NCI-H748 (cell line): ENCODE data around the gene SMIM38.

ENCODE experiments used
- DNase-seq: peaks from one replicate; lab custom pipeline; 2025; ENCODE audit not compliant: unreplicated experiment; lab: John Stamatoyannopoulos, UW

Gene SMIM38

GRCh38 chr11:69155302-69156234 lies at the start of gene SMIM38:
SMIM38 (plus strand) TSS chr11:69155935; CDS start chr11:69157847, 1,912 bp downstream.
- no peak for DNase-seq

GRCh38 chr11:69106031-69106811 lies 49.5 kb upstream of the SMIM38 start:
- DNase-seq: no peak

GRCh38 chr11:69107413-69107812 lies 48.3 kb upstream of the SMIM38 start:
- no peak for DNase-seq

- DNase-seq: no peak
Measured at GRCh38 chr11:69108030-69108429, 47.7 kb upstream of the SMIM38 start.

- DNase-seq: no peak
Measured at GRCh38 chr11:69108559-69108958, 47.2 kb upstream of the SMIM38 start.

GRCh38 chr11:69109101-69109500 lies 46.6 kb upstream of the SMIM38 start:
- no peak for DNase-seq

GRCh38 chr11:69110451-69110850 lies 45.3 kb upstream of the SMIM38 start:
- DNase-seq: no peak

- no peak for DNase-seq
Measured at GRCh38 chr11:69111624-69112542, 43.9 kb upstream of the SMIM38 start.

GRCh38 chr11:69113226-69113625 lies 42.5 kb upstream of the SMIM38 start:
- no peak for DNase-seq

GRCh38 chr11:69113646-69114340 lies 41.9 kb upstream of the SMIM38 start:
- DNase-seq: no peak

GRCh38 chr11:69114362-69114761 lies 41.4 kb upstream of the SMIM38 start:
- no peak for DNase-seq

GRCh38 chr11:69114811-69115523 lies 40.8 kb upstream of the SMIM38 start:
- DNase-seq: no peak

GRCh38 chr11:69115586-69116560 lies 39.9 kb upstream of the SMIM38 start:
- DNase-seq: no peak

GRCh38 chr11:69116671-69117070 lies 39.1 kb upstream of the SMIM38 start:
- no peak for DNase-seq

- no peak for DNase-seq
Measured at GRCh38 chr11:69119190-69119589, 36.5 kb upstream of the SMIM38 start.

GRCh38 chr11:69120096-69120875 lies 35.4 kb upstream of the SMIM38 start:
- DNase-seq: no peak

GRCh38 chr11:69121021-69121420 lies 34.7 kb upstream of the SMIM38 start:
- no peak for DNase-seq
